Measurements from ENCODE around the gene GRK6.

- TF ChIP-seq CTCF (IDR thresholded peaks at IDR 0.05) = no peak
- no peak for TF ChIP-seq ZFX (IDR thresholded peaks at IDR 0.05; ENCODE audit: borderline replicate concordance)
Measured at GRCh38 chr5:177452688-177453638, 26.5 kb downstream of the GRK6 start.

All from 22Rv1 (cell line).